Measurements from ENCODE around the gene PEAK1. TPM values are rescaled to one million over a fixed set of nuclear protein-coding genes. Genes with fewer than 3 reads are reported as not detected.

Gene PEAK1
- total and polyA plus RNA-seq, 7 experiments from 2014 or later, result 1.2 to 31.0 (median 12.7) TPM

DNA sequence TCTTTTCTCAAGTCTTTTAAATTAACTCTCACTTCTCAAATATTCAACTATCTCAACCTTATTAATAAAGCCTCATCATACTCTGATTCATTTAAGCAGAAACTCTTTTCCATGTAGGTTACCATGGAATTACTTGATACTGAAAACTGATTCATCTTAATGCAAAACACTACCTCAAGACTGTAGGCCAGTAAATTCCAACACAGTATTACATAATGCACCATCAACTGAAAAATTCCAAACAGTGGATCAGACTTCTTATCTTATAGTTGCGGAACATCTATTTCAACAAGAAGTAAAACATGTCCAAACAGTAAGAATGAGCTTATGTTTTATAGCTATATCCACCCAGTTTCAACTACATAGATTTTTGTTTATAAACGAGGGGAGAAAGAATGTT is 124.5 kb downstream of the PEAK1 start:
- CTCF ChIA-PET, result no interaction called here
- ATAC-seq, result no peak

DNA sequence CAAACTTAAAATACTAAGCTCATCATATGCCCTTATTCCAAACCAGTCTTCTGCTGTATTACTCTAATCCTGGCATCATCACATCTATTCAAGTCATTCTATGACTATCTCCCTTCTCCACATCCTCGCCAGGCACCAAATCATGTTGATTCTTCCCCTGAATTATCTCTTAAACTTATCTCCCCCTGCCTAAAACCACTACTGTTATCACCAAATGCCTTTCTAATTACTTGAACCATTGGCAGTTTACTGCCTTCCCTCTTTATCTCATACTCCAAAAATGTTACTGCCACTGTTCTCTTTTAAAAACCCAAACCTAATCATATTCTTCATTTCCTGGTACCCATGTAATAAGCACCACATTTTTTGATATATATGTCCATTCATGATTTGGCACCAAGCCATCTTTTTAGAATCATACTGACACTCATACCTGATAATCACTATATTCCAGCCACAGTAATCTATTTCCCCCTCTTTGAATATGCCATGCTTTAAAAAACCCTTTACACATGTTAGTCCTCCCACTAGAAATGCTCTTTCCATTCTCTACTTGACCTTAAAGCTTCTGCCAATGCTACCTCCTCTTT is 126.8 kb downstream of the PEAK1 start:
- Mint-ChIP-seq H3K4me1 (no peaks in the 10 kb centered on the region), H3K36me3 (no peaks in the 10 kb centered on the region), H3K4me3 (no peak overlapping the region), H3K27ac (no peak overlapping the region), H3K27me3 (peaks cover 0 to 2% (median 0%) of the 10 kb centered on the region in 5 donors), H3K9me3 (no peaks in the 10 kb centered on the region)
- no peaks in the 10 kb centered on the region for H3K4me1 ChIP-seq (ENCODE audit: control insufficient read depth in 2 of 2, insufficient read depth in 2 of 2, low read length in 2 of 2)
- no peak overlapping the region for H3K27ac ChIP-seq (ENCODE audit: low read depth, low read length)
- H3K9me3 ChIP-seq (ENCODE audit: control insufficient read depth in 2 of 3, low read length in 3 of 3), result no peaks in the 10 kb centered on the region
- no peak for DNase-seq
- ChIA-PET CTCF (no interaction called here), POLR2A (no interaction called here)
- H3K36me3 ChIP-seq (ENCODE audit: control insufficient read depth in 2 of 3, insufficient read depth in 3 of 3, low read length in 3 of 3), result no peaks in the 10 kb centered on the region
- H3K4me3 ChIP-seq (ENCODE audit: low read length), result no peak overlapping the region
- no peak for ATAC-seq
- intact Hi-C loops (cut with micrococcal nuclease), result no loop called here
- no peaks in the 10 kb centered on the region for H3K27me3 ChIP-seq (ENCODE audit: control insufficient read depth in 2 of 2, insufficient read depth in 2 of 2, low read length in 2 of 2)

More for the DNA sequence above, 124.5 kb downstream of the PEAK1 start:
- Histone ChIP-seq H3K36me3 (ENCODE audit: control insufficient read depth in 2 of 3, insufficient read depth in 3 of 3, low read length in 3 of 3) (no peaks in the 10 kb centered on the region), H3K27me3 (ENCODE audit: control insufficient read depth in 2 of 2, insufficient read depth in 2 of 2, low read length in 2 of 2) (no peaks in the 10 kb centered on the region), H3K9me3 (ENCODE audit: control insufficient read depth in 2 of 3, low read length in 3 of 3) (no peaks in the 10 kb centered on the region), H3K4me3 (ENCODE audit: low read length) (no peak overlapping the region), H3K27ac (ENCODE audit: low read depth, low read length) (no peak overlapping the region), H3K4me1 (ENCODE audit: control insufficient read depth in 2 of 2, insufficient read depth in 2 of 2, low read length in 2 of 2) (no peaks in the 10 kb centered on the region)
- Mint-ChIP-seq H3K9me3 (no peaks in the 10 kb centered on the region), H3K4me1 (no peaks in the 10 kb centered on the region), H3K27ac (no peak overlapping the region), H3K4me3 (no peak overlapping the region), H3K27me3 (no peaks in the 10 kb centered on the region), H3K36me3 (no peaks in the 10 kb centered on the region)
- DNase-seq, result no peak
- intact Hi-C loops (cut with micrococcal nuclease), result no loop called here
- POLR2A ChIA-PET, result no interaction called here

DNA sequence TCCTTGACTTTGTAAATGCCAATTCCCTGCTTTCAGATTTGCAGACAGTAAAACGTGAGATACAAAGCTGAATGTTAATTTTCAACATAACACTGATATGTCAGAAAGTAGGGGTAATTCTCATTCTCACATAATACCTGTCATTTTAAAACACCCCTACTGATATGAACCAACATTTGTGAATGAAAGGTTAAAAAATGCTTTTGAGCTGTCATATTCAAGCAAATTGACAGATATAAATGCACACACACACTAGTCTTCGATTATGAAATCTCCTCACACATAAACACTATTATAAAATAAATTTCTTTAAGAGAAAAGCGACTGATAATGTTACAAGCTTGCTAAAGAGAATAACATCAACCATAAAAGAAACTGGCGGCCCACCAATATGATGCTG is 128.8 kb downstream of the PEAK1 start:
- H3K27me3 Mint-ChIP-seq, result peaks cover 0 to 2% (median 0%) of the 10 kb centered on the region in 5 donors
- no peaks in the 10 kb centered on the region for H3K9me3 Mint-ChIP-seq
- no peak overlapping the region for H3K27ac Mint-ChIP-seq
- DNase-seq, result no peak
- Histone ChIP-seq H3K4me1 (ENCODE audit: control insufficient read depth in 2 of 2, insufficient read depth in 2 of 2, low read length in 2 of 2) (no peaks in the 10 kb centered on the region), H3K9me3 (ENCODE audit: control insufficient read depth in 2 of 3, low read length in 3 of 3) (no peaks in the 10 kb centered on the region), H3K27ac (ENCODE audit: low read depth, low read length) (no peak overlapping the region), H3K36me3 (ENCODE audit: control insufficient read depth in 2 of 3, insufficient read depth in 3 of 3, low read length in 3 of 3) (no peaks in the 10 kb centered on the region), H3K27me3 (ENCODE audit: control insufficient read depth in 2 of 2, insufficient read depth in 2 of 2, low read length in 2 of 2) (no peaks in the 10 kb centered on the region), H3K4me3 (ENCODE audit: low read length) (no peak overlapping the region)
- no peak for ATAC-seq
- POLR2A ChIA-PET, result no interaction called here
- CTCF ChIA-PET, result no interaction called here
- no peaks in the 10 kb centered on the region for H3K4me1 Mint-ChIP-seq
- H3K4me3 Mint-ChIP-seq, result no peak overlapping the region
- intact Hi-C loops (cut with micrococcal nuclease), result no loop called here
- peaks cover 0 to under 1% (median 0%) of the 10 kb centered on the region in 5 donors for H3K36me3 Mint-ChIP-seq

DNA sequence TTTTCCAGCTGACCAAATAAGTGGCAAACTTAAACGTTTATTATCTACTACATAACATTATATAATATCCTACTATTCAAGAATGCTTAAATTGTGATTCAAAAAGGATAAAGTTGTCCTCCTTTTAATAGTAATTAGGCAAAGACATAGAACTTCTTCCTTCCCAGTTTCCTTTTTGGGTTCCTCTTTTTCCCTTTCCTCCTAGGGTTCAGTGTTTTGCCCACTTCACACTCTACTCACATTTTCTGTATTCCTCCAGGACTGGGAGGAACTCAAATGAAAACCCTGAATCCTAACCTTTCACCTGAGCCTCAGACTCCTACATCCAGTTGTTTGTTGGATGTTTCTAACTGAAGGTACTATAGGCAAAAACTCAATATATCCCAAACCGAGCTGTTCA is 132.5 kb downstream of the PEAK1 start:
- peaks cover 0 to 16% (median 6%) of the 10 kb centered on the region in 5 donors for H3K36me3 Mint-ChIP-seq
- Histone ChIP-seq H3K27me3 (ENCODE audit: control insufficient read depth in 2 of 2, insufficient read depth in 2 of 2, low read length in 2 of 2) (no peaks in the 10 kb centered on the region), H3K36me3 (ENCODE audit: control insufficient read depth in 2 of 3, insufficient read depth in 3 of 3, low read length in 3 of 3) (no peaks in the 10 kb centered on the region), H3K27ac (ENCODE audit: low read depth, low read length) (no peak overlapping the region), H3K4me3 (ENCODE audit: low read length) (no peak overlapping the region), H3K9me3 (ENCODE audit: control insufficient read depth in 2 of 3, low read length in 3 of 3) (no peaks in the 10 kb centered on the region), H3K4me1 (ENCODE audit: control insufficient read depth in 2 of 2, insufficient read depth in 2 of 2, low read length in 2 of 2) (no peaks in the 10 kb centered on the region)
- ATAC-seq (no peak), DNase-seq (no peak)
- H3K4me3 Mint-ChIP-seq, result no peak overlapping the region
- no peaks in the 10 kb centered on the region for H3K4me1 Mint-ChIP-seq
- ChIA-PET POLR2A (no interaction called here), CTCF (no interaction called here)
- intact Hi-C loops (cut with micrococcal nuclease), result no loop called here
- H3K27me3 Mint-ChIP-seq, result peaks cover 0 to 2% (median 0%) of the 10 kb centered on the region in 5 donors
- H3K27ac Mint-ChIP-seq, result no peak overlapping the region
- H3K9me3 Mint-ChIP-seq, result no peaks in the 10 kb centered on the region

DNA sequence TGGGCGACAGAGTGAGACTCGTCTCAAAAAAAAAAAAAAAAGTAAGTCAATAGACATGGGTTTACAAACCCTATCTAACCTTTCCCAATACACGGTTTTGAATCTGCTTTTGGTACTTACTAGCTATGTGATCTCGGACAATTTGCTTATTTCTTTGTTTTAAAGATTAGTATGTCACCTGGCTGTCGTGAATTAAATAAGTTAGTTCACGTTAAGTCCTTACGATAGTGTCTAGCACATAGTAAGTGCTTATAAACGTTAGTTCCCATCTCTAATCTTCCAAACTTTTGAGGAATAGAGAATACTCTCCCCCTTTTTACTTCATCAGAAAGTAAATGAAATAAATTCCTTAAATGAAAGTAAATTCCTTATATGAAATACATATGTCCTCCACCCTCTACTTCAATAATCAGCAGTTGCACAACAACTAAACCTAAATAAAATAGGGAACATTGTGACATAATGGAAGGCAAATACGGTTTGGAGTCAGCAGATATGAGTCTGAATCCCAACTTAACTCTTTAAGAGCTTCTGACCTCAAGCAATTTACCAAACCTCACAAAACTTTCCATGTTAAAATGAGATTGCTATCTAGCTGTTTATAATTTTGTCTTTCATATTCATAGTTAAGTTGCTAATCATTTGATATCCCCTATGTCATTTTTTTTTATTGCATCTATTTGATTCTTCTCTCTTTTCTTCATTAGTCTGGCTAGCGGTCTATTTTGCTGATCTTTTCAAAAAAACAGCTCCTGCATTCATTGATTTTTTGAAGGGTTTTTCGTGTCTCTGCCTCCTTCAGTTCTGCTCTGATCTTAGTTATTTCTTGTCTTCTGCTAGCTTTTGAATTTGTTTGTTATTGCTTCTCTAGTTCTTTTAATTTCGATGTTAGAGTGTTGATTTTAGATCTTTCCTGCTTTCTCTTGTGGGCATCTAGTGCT is 134.6 kb downstream of the PEAK1 start:
- CTCF ChIA-PET, result interaction anchor here (0.6 to 0.7 kb wide), 3 partner anchors 102 to 170 kb away, joined by 3 to 4 read pairs (median 4); no protein-coding TSS in a partner anchor
- H3K27ac Mint-ChIP-seq, result no peak overlapping the region

DNA sequence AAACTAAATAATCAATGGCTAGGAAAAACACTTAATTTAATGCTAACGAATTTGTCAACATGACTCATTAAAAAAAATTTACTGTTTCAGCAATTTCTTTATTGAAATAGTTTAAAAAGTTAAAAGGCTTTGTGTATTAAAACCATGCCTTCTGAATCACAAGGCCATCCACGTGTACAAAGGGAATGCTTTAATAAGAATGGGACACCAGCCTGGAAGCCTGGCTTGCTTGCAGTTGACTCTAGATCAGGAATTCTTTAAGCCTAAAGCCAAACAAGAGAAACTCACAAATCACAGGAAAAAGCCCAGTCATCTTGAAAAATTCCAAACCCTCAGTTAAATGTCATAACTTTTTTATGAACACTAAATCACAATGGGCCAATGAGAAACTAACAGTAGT is 137.6 kb downstream of the PEAK1 start:
- H3K9me3 ChIP-seq (ENCODE audit: control insufficient read depth in 2 of 3, low read length in 3 of 3), result no peaks in the 10 kb centered on the region
- CTCF ChIA-PET, result no interaction called here
- no peaks in the 10 kb centered on the region for H3K27me3 ChIP-seq (ENCODE audit: control insufficient read depth in 2 of 2, insufficient read depth in 2 of 2, low read length in 2 of 2)
- H3K4me3 Mint-ChIP-seq, result no peak overlapping the region
- no peak overlapping the region for H3K4me3 ChIP-seq (ENCODE audit: low read length)
- POLR2A ChIA-PET, result no interaction called here
- DNase-seq (no peak), ATAC-seq (no peak)
- intact Hi-C loops (cut with micrococcal nuclease), result no loop called here
- H3K4me1 Mint-ChIP-seq, result peaks cover 0 to 3% (median 0%) of the 10 kb centered on the region in 7 donors
- H3K36me3 Mint-ChIP-seq, result peaks cover 0 to 20% (median 15%) of the 10 kb centered on the region in 5 donors
- no peak overlapping the region for H3K27ac ChIP-seq (ENCODE audit: low read depth, low read length)
- H3K4me1 ChIP-seq (ENCODE audit: control insufficient read depth in 2 of 2, insufficient read depth in 2 of 2, low read length in 2 of 2), result no peaks in the 10 kb centered on the region
- H3K27me3 Mint-ChIP-seq, result no peaks in the 10 kb centered on the region
- no peaks in the 10 kb centered on the region for H3K36me3 ChIP-seq (ENCODE audit: control insufficient read depth in 2 of 3, insufficient read depth in 3 of 3, low read length in 3 of 3)
- peaks cover 0 to 1% (median 0%) of the 10 kb centered on the region in 11 donors for H3K9me3 Mint-ChIP-seq
- H3K27ac Mint-ChIP-seq, result no peak overlapping the region

More for the DNA sequence above, 134.6 kb downstream of the PEAK1 start:
- intact Hi-C loops (cut with micrococcal nuclease), result no loop called here
- Mint-ChIP-seq H3K4me1 (no peaks in the 10 kb centered on the region), H3K27me3 (peaks cover 0 to 2% (median 0%) of the 10 kb centered on the region in 5 donors), H3K9me3 (no peaks in the 10 kb centered on the region), H3K4me3 (no peak overlapping the region), H3K36me3 (peaks cover 0 to 16% (median 8%) of the 10 kb centered on the region in 5 donors)
- Histone ChIP-seq H3K9me3 (ENCODE audit: control insufficient read depth in 2 of 3, low read length in 3 of 3) (no peaks in the 10 kb centered on the region), H3K27ac (ENCODE audit: low read depth, low read length) (no peak overlapping the region), H3K27me3 (ENCODE audit: control insufficient read depth in 2 of 2, insufficient read depth in 2 of 2, low read length in 2 of 2) (no peaks in the 10 kb centered on the region), H3K36me3 (ENCODE audit: control insufficient read depth in 2 of 3, insufficient read depth in 3 of 3, low read length in 3 of 3) (no peaks in the 10 kb centered on the region), H3K4me3 (ENCODE audit: low read length) (no peak overlapping the region), H3K4me1 (ENCODE audit: control insufficient read depth in 2 of 2, insufficient read depth in 2 of 2, low read length in 2 of 2) (no peaks in the 10 kb centered on the region)
- DNase-seq (no peak), ATAC-seq (no peak)
- POLR2A ChIA-PET, result no interaction called here
